B cell (primary cell): Measurements from ENCODE around the gene REG1A. TPM values are rescaled to one million over a fixed set of nuclear protein-coding genes. Genes with fewer than 3 reads are reported as not detected.
A peak's percentile ranks its signal among the peaks of the same experiment; 100 is the strongest.

Source experiments
- ATAC-seq: fragments of 200-7000 bp; cut with Tn5 transposase; one replicate; pipeline ENCODE4 v1.10.0; 2021; ENCODE audit warnings: low read depth, mild to moderate bottlenecking, moderate number of reproducible peaks, moderate library complexity
- CTCF ChIA-PET: fragments of 350-600 bp; sonication (Branson Sonifier 250); formaldehyde crosslinking; loops from one replicate; lab custom pipeline; 2021; ENCODE audit warnings: antibody characterized with exemption, inconsistent platforms; lab: Charles Lee
- POLR2A ChIA-PET: fragments of 350-600 bp; sonication (Branson Sonifier 250); formaldehyde crosslinking; loops from one replicate; lab custom pipeline; 2021; ENCODE audit warnings: antibody characterized with exemption; lab: Charles Lee
- DNase-seq: peaks from one replicate; pipeline ENCODE4 v3.0.0; 2013
- H2AFZ ChIP-seq: 2 replicates; pipeline ENCODE4 v1.6.1; 2012; ENCODE audit warnings: mild to moderate bottlenecking, low read depth, low read length; ENCODE audit not compliant: insufficient read depth, poor library complexity, severe bottlenecking
- H3K27ac ChIP-seq, 2 donors: 1 replicate in 1 of 2; 2 replicates in 1 of 2; pipeline ENCODE4 v1.5.1; 2012 to 2013; ENCODE audit warnings: low read length in 2 of 2, mild to moderate bottlenecking in 2 of 2, moderate library complexity in 1 of 2
- H3K27me3 ChIP-seq, 4 experiments: fragments of 200-600 bp in 1 of 4; sonication (generic) in 1 of 4; replicated peaks in 1 of 4; 1 replicate in 2 of 4; 2 replicates in 2 of 4; pipeline versions ENCODE4 v1.6.1 to v1.7.0; 2013 to 2016; ENCODE audit warnings: low read length in 3 of 4, mild to moderate bottlenecking in 2 of 4, mixed read lengths in 1 of 4, moderate library complexity in 1 of 4; ENCODE audit not compliant: insufficient read depth in 4 of 4, control insufficient read depth in 3 of 4; ENCODE audit errors: control extremely low read depth in 1 of 4
- H3K36me3 ChIP-seq, 2 experiments: replicated peaks in 1 of 2; 1 replicate in 1 of 2; 2 replicates in 1 of 2; pipeline versions ENCODE4 v1.6.1 to v1.7.1; 2013; ENCODE audit warnings: low read length in 1 of 2; ENCODE audit not compliant: insufficient read depth in 2 of 2, control insufficient read depth in 1 of 2; ENCODE audit errors: control extremely low read depth in 1 of 2, extremely low read depth in 1 of 2
- H3K4me1 ChIP-seq, 2 donors: fragments of 200-600 bp in 1 of 2; sonication (generic) in 1 of 2; 1 replicate in 1 of 2; 2 replicates in 1 of 2; pipeline versions ENCODE4 v1.5.1 to v1.6.1; 2013 to 2017; ENCODE audit warnings: low read length in 2 of 2; ENCODE audit not compliant: control insufficient read depth in 2 of 2, insufficient read depth in 2 of 2
- H3K4me2 ChIP-seq: replicated peaks from 2 replicates; pipeline ENCODE3; 2012; ENCODE audit warnings: mild to moderate bottlenecking, low read depth, low read length; ENCODE audit not compliant: poor library complexity, severe bottlenecking
- H3K4me3 ChIP-seq, 5 experiments: fragments of 200-600 bp in 1 of 5; sonication (generic) in 1 of 5; 1 replicate in 3 of 5; 2 replicates in 2 of 5; pipeline versions ENCODE4 v1.5.1 to v1.7.0; 2011 to 2016; ENCODE audit warnings: low read length in 4 of 5, mild to moderate bottlenecking in 4 of 5, low read depth in 2 of 5, control low read depth in 1 of 5, moderate library complexity in 1 of 5; ENCODE audit not compliant: insufficient read depth in 1 of 5; ENCODE audit errors: control extremely low read depth in 1 of 5, extremely low read depth in 1 of 5
- H3K79me2 ChIP-seq: fragments of 200-600 bp; sonication (generic); one replicate; pipeline ENCODE4 v1.6.0; 2016; ENCODE audit warnings: low read length; ENCODE audit not compliant: control insufficient read depth, insufficient read depth
- H3K9ac ChIP-seq: fragments of 200-600 bp; sonication (generic); 2 replicates; pipeline ENCODE4 v1.6.1; 2017; ENCODE audit warnings: mild to moderate bottlenecking, low read length, moderate library complexity
- H3K9me3 ChIP-seq, 3 donors: one replicate each; pipeline versions ENCODE4 v1.6.1 to v1.7.1; 2013; ENCODE audit warnings: low read length in 2 of 3; ENCODE audit not compliant: control insufficient read depth in 2 of 3, insufficient read depth in 1 of 3; ENCODE audit errors: control extremely low read depth in 1 of 3
- H4K20me1 ChIP-seq: 2 replicates; pipeline ENCODE4 v1.6.0; 2012; ENCODE audit warnings: mild to moderate bottlenecking, low read length; ENCODE audit not compliant: insufficient read depth, control insufficient read depth, poor library complexity, severe bottlenecking
- H3K27ac Mint-ChIP-seq: one replicate; pipeline ENCODE4 v1.8.0; 2021; ENCODE audit warnings: mixed read lengths
- H3K27me3 Mint-ChIP-seq: one replicate; pipeline ENCODE4 v1.8.0; 2021; ENCODE audit warnings: mixed read lengths
- H3K4me1 Mint-ChIP-seq: one replicate; pipeline ENCODE4 v1.8.0; 2021; ENCODE audit warnings: mixed read lengths
- H3K4me3 Mint-ChIP-seq: one replicate; pipeline ENCODE4 v1.8.0; 2021; ENCODE audit warnings: mixed read lengths
- H3K9me3 Mint-ChIP-seq: one replicate; pipeline ENCODE4 v1.8.0; 2022; ENCODE audit warnings: mixed read lengths; ENCODE audit not compliant: insufficient read depth
- EZH2 ChIP-seq: IDR thresholded peaks from 2 replicates; pipeline ENCODE4 v1.6.1; 2012; ENCODE audit warnings: borderline replicate concordance, low read depth, mild to moderate bottlenecking, moderate library complexity, low read length; ENCODE audit not compliant: insufficient read depth, poor library complexity, severe bottlenecking
- WGBS: methylation state at CpG from one replicate; pipeline ENCODE4 v1.1.5; 2013; ENCODE audit warnings: missing lambda C conversion rate; ENCODE audit not compliant: insufficient coverage; 5-methylcytosine and 5-hydroxymethylcytosine counted together
- intact Hi-C: fragments of 100-400 bp; cut with micrococcal nuclease; formaldehyde crosslinking; loops from one replicate; pipeline ENCODE4 v1.10.0; 2022
- polyA plus RNA-seq: library from polyadenylated mRNA; depleted of rRNA; stranded (reverse); fragments of >200 nt; gene quantifications from 2 replicates; pipeline ENCODE4 v1.2.3, GENCODE V29; 2012
- total RNA-seq, 2 donors: library from RNA; stranded (reverse); fragments of 120-200 nt in 1 of 2; gene quantifications; 1 replicate in 1 of 2; 2 replicates in 1 of 2; pipeline versions ENCODE4 v1.2.3 to v1.2.4, GENCODE V29; 2013 to 2022
- TF ChIP-seq, protein P1 (sequence below): fragments of 200-600 bp; IDR thresholded peaks from one replicate; pipeline ENCODE4 v1.8.0; 2022; ENCODE audit warnings: antibody characterized with exemption, mild to moderate bottlenecking

The REG1A gene
- total and polyA plus RNA-seq, 2 donors (not counting 1 experiment from before 2014, with no cell fraction given): not detected

GRCh38 chr2:79084495-79085135 is 35.7 kb upstream of the REG1A start:
- no peak overlapping the region for H2AFZ ChIP-seq
- ChIA-PET CTCF (no interaction called here), POLR2A (no interaction called here)
- peaks cover 29% of the 10 kb centered on the region for H3K4me1 Mint-ChIP-seq
- ATAC-seq (no peak), DNase-seq (no peak)
- peak overlapping the region; percentile 2 for H3K4me3 Mint-ChIP-seq
- H3K27ac Mint-ChIP-seq: no peak overlapping the region
- H3K9ac ChIP-seq: no peak overlapping the region
- no peak for TF ChIP-seq EZH2
- TF ChIP-seq, protein P1, sequence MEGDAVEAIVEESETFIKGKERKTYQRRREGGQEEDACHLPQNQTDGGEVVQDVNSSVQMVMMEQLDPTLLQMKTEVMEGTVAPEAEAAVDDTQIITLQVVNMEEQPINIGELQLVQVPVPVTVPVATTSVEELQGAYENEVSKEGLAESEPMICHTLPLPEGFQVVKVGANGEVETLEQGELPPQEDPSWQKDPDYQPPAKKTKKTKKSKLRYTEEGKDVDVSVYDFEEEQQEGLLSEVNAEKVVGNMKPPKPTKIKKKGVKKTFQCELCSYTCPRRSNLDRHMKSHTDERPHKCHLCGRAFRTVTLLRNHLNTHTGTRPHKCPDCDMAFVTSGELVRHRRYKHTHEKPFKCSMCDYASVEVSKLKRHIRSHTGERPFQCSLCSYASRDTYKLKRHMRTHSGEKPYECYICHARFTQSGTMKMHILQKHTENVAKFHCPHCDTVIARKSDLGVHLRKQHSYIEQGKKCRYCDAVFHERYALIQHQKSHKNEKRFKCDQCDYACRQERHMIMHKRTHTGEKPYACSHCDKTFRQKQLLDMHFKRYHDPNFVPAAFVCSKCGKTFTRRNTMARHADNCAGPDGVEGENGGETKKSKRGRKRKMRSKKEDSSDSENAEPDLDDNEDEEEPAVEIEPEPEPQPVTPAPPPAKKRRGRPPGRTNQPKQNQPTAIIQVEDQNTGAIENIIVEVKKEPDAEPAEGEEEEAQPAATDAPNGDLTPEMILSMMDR: no peak
- H3K79me2 ChIP-seq: no peaks in the 10 kb centered on the region
- no peaks in the 10 kb centered on the region for H3K27me3 Mint-ChIP-seq
- H4K20me1 ChIP-seq: no peaks in the 10 kb centered on the region
- peak overlapping the region in 1 of 2 donors; percentile 7 for H3K27ac ChIP-seq
- no peaks in the 10 kb centered on the region for H3K27me3 ChIP-seq
- H3K36me3 ChIP-seq: no peaks in the 10 kb centered on the region
- 60% methylated on average over 1 of the region's 3 CpGs for WGBS
- intact Hi-C loops: no loop called here
- peaks cover 12 to 19% of the 10 kb centered on the region in 2 donors for H3K4me1 ChIP-seq
- H3K4me3 ChIP-seq: no peak overlapping the region
- no peaks in the 10 kb centered on the region for H3K9me3 Mint-ChIP-seq
- H3K4me2 ChIP-seq: peak overlapping the region; percentile 2
- peaks cover 0 to 4% (median 0%) of the 10 kb centered on the region in 3 donors for H3K9me3 ChIP-seq

DNA sequence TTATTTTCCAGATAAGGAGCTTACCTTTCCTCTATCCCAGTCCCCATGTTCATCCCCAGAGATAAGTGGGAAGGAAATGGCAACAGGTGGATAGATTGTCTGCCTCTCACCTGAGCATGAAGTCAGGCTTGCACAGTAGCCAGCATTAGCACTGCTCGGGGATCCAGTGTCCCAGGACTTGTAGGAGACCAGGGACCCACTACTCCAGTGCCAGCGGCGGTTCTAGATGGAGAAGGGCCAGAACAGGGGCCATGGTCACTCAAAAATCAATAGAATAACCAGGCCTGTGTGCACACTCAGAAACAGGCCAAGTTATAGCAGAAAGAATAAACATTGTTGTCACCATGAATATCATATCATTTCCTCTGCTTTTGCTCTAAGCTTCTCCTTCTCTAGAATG is 34.9 kb upstream of the REG1A start:
- no peaks in the 10 kb centered on the region for H4K20me1 ChIP-seq
- ChIA-PET POLR2A (no interaction called here), CTCF (no interaction called here)
- Mint-ChIP-seq H3K9me3 (no peaks in the 10 kb centered on the region), H3K27ac (no peak overlapping the region), H3K27me3 (no peaks in the 10 kb centered on the region), H3K4me1 (peaks cover 22% of the 10 kb centered on the region), H3K4me3 (no peak overlapping the region)
- H3K4me2 ChIP-seq: peak overlapping the region; percentile 2
- no peak overlapping the region for H3K9ac ChIP-seq
- peaks cover 12 to 19% of the 10 kb centered on the region in 2 donors for H3K4me1 ChIP-seq
- intact Hi-C loops: no loop called here
- H2AFZ ChIP-seq: no peak overlapping the region
- H3K9me3 ChIP-seq: peaks cover 0 to 4% (median 0%) of the 10 kb centered on the region in 3 donors
- H3K27ac ChIP-seq: no peak overlapping the region
- 83% methylated on average over 3 of the region's 3 CpGs for WGBS
- H3K4me3 ChIP-seq: no peak overlapping the region
- DNase-seq: no peak
- H3K36me3 ChIP-seq: no peaks in the 10 kb centered on the region
- no peak for TF ChIP-seq EZH2
- TF ChIP-seq, protein P1: no peak
- no peak for ATAC-seq
- H3K79me2 ChIP-seq: no peaks in the 10 kb centered on the region
- no peaks in the 10 kb centered on the region for H3K27me3 ChIP-seq
